CD1c-positive myeloid dendritic cell (primary cell): ENCODE measurements around the gene CAPZB.
"Not testable (repeated sequence)": the region's sequence is repeated elsewhere in the genome, so short reads cannot be mapped to it uniquely, and the experiment has no call there.

Experiments used
- DNase-seq: peaks from one replicate; pipeline ENCODE4 v3.0.0-alpha.2; 2016; ENCODE audit errors: extremely low spot score

CAPZB gene

DNA sequence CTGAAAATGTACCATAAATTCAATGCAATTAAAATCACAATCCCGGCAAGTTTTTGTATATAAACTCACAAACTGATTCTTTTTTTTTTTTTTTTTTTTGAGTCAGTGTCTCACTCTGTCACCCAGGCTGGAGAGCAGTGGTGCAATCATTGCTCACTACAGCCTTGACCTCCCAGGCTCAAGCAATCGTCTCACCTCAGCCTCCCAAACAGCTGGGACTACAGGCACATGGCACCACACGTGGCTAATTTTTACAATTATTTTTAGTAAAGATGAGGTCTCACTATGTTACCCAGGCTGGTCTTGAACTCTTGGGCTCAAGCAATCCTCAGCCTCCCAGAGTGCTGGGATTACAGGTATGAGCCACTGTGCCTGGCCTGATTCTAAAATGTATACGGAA lies 12.1 kb upstream of the CAPZB start:
- not testable (repeated sequence) for DNase-seq

GRCh38 chr1:19496527-19496874 lies 11.2 kb upstream of the CAPZB start:
- no peak for DNase-seq

GRCh38 chr1:19495799-19496526 lies 10.6 kb upstream of the CAPZB start:
- no peak for DNase-seq

DNA sequence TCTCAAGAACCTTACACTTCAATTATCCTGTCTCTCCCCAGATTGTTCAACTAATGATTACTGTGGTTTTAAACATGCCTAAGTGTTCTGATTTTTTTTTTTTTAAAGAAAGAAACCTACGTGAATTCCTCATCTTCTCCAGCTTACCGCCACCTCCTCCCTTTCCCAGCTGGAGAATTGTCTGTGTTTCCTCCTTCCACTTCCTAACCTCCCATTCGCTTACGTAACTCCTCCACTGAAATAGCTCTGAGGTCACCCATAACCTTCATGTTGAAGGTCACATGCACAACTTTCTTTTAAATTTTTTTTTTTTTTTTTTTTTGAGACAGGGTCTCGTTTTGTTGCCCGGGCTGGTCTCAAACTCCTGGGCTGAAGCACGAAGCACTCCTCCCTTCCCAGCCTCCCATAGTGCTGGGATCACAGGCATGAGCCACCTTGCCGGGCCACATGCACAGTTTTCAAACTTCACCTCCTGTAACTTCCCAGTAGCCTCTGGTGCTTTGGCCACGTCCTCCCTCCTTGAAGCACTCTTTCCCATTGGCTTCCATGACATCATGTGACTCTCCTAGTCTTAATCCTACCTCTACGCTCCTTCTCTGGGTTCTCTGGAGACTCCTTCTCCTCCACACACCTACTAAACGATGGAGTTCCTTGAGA lies 9.8 kb upstream of the CAPZB start:
- no peak for DNase-seq

DNA sequence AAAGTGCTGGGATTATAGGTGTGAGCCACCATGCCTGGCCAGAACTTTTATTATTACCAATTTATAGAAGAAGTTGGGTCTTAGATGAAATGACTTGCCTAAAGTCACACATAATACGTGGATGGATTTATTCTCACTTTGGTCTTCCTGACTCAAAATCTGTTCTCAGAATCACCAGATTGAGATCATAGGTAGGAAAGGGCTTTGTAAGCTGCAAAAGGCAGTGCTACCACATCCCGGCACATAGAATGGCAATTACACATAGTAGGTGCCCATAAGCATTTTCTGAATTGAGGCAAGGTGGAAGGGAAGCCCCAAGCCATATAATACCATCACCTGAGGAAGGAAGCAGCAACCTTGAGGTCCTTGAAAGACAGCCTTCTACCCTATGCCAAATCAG lies 8.2 kb upstream of the CAPZB start:
- DNase-seq, result no peak

DNA sequence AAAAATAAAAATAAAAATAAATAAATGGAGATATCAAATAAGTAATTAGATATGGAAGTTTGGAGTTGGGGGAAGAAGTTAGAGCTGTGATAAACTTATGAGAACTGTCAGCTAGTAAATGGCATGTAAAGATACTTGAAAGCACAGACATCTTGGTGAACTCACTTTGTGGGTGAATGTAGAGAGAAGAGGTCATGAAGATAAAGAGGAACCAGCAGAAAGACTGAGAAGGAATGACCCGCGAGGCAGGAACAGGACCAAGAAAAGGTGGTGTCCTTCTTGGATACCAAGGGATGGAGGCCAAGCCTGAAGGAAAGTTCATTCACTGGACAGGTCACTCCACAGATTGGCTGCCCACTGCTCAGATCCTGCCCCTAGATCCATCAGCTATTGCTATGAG lies 4.7 kb upstream of the CAPZB start:
- DNase-seq, result no peak

- DNase-seq, result no peak
These were observed 2.8 kb upstream of the CAPZB start for GRCh38 chr1:19488136-19488535.

GRCh38 chr1:19484798-19485361 lies 459 bp downstream of the CAPZB start:
- DNase-seq, result no peak

- DNase-seq, result no peak
These were observed 971 bp downstream of the CAPZB start for GRCh38 chr1:19484338-19484797.

DNA sequence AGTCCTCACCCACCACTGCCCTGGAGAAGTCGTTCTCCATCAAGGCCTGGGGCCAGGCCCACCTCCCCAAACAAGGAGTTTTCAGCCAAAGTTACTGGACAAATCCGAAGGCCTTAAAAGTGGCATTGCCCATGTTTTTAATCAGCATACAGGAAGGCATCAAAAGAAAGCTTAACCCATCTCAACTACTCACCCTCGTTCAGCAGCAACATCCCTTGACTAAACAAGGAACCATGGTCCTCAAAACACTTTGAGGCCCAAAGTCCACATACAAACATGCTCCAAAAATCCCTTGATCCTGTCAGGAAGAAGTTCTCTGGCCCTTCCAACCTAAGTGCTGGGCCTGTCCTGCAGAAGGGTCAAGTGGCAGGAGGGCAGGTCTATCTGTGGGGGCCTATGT lies 1.6 kb downstream of the CAPZB start:
- no peak for DNase-seq

- no peak for DNase-seq
These were observed 2.1 kb downstream of the CAPZB start for GRCh38 chr1:19483261-19483660.

GRCh38 chr1:19481826-19482398 lies 3.4 kb downstream of the CAPZB start:
- DNase-seq, result no peak

DNA sequence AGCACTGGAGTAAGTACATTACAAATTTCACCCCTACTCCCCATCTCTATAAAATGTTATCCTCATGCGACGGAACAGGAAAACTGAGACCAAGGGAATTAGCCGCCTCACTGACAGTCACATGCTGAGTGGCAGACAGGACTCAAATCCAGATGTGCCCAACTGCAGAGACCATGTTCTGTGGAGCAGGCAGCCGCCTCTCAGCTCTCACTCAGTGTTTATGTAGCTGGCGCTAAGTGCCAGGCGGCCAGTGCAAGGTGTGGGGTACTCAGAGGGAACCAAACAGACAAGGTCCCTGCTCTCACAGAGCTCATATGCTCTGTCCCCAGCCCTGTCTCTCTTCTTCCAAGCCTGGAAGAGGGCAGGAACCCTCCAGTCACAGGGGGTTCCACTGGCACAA lies 5.1 kb downstream of the CAPZB start:
- DNase-seq, result no peak

- no peak for DNase-seq
These were observed 5.8 kb downstream of the CAPZB start for GRCh38 chr1:19479351-19480120.

GRCh38 chr1:19478322-19478721 lies 7.0 kb downstream of the CAPZB start:
- peak; percentile 68 for DNase-seq

GRCh38 chr1:19477284-19478249 lies 7.8 kb downstream of the CAPZB start:
- peak; percentile 78 for DNase-seq

DNA sequence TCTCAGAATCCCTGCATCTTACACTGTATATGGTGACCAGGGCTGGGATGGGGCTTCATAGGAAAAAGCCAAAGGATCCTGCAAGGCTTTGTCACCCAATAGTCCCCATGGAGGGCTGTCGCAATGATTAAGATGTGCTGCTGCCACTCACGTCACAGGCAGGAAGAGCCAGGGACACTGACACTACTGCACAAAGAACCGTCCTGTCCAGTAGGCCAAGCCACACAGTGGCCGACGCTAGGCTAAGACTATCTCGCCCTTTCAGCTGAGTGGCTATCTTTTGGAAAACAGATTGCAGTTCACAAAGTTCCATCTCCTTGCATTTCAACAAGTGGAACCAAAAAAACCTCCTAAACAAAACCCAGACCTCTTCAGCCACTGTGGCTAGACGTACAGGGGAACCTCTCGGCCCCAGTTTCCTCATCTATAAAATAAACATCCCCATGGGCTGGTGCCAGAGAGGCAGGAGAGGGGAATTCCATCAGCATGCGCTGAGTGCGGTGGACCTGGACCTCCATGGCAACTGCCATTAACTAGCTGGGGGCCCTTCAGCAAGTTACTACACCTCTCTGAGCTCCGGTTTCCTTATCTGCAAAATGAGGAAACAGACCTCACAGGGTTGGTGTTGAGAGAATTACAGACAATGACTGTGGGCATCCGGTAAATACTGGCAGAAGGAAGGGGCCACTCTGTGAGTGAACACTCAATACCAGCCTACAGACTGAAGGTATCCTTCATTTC lies 8.7 kb downstream of the CAPZB start:
- DNase-seq, result peak; percentile 79

DNA sequence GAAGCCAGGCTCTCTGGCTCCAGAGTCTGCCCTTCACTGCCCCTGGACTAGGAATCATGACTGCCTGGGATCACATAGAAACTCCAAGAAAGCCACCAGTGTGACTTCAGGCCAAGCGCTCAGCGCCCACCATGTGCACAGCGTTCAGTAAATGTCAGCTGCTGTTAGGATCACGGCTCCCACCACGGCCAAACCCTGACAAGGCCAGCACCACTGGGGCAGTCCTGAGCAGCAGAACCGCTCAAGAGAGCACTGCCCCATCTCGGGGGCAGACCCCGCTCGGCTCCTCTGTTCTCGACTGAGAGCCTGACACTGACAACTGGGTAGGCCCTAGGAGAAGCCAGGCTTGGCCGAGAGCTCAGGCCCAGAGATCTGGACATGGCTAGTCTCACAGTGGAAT lies 10.0 kb downstream of the CAPZB start:
- DNase-seq, result no peak

- DNase-seq, result no peak
These were observed 13.2 kb downstream of the CAPZB start for GRCh38 chr1:19472174-19472573.

- DNase-seq, result no peak
These were observed 16.3 kb downstream of the CAPZB start for GRCh38 chr1:19469004-19469403.
